Tibial artery (tissue), 4 donors: ENCODE results near the gene CAPN1.
A peak's percentile ranks its signal among the peaks of the same experiment; 100 is the strongest.

Source experiments
- DNase-seq, 2 donors: peaks; one replicate each; pipeline ENCODE4 v3.0.0-alpha.2; 2019
- H3K27ac ChIP-seq, 2 donors: fragments of 200-600 bp; sonication (generic) in 1 of 2; 1 replicate in 1 of 2; 2 replicates in 1 of 2; pipeline ENCODE4 v1.5.1; 2018 to 2019; ENCODE audit warnings: mild to moderate bottlenecking in 1 of 2
- H3K27me3 ChIP-seq, 2 donors: fragments of 200-600 bp; sonication (generic) in 1 of 2; one replicate each; pipeline versions ENCODE4 v1.5.1 to v1.6.0; 2016 to 2019
- H3K36me3 ChIP-seq, 3 donors: fragments of 200-600 bp; sonication (generic) in 2 of 3; one replicate each; pipeline ENCODE4 v1.5.1; 2016 to 2019; ENCODE audit warnings: mild to moderate bottlenecking in 2 of 3
- H3K4me1 ChIP-seq, 4 donors: fragments of 200-600 bp; sonication (generic) in 2 of 4; 1 replicate in 3 of 4; 2 replicates in 1 of 4; pipeline ENCODE4 v1.5.1; 2016 to 2019
- H3K4me3 ChIP-seq, 2 donors: fragments of 200-600 bp; sonication (generic) in 1 of 2; 1 replicate in 1 of 2; 2 replicates in 1 of 2; pipeline ENCODE4 v1.5.1; 2018 to 2019; ENCODE audit warnings: mild to moderate bottlenecking in 2 of 2
- H3K9me3 ChIP-seq, 3 donors: fragments of 200-600 bp; sonication (generic) in 1 of 3; one replicate each; pipeline ENCODE4 v1.5.1; 2016 to 2019
- CTCF ChIP-seq, 2 experiments: fragments of 200-600 bp in 1 of 2; fragments of 450-650 bp in 1 of 2; IDR thresholded peaks; one replicate each; pipeline ENCODE4 v1.5.1; 2017 to 2019; ENCODE audit warnings: antibody characterized with exemption in 2 of 2, mild to moderate bottlenecking in 1 of 2, moderate library complexity in 1 of 2
- intact Hi-C: fragments of 100-400 bp; cut with DNase I; formaldehyde crosslinking; loops from one replicate; pipeline ENCODE4 v1.15.0; 2023; ENCODE audit warnings: low total_unique reads

Gene CAPN1

GRCh38 chr11:65165410-65166317, 16.1 kb upstream of the CAPN1 start:
- Histone ChIP-seq H3K4me1 (peaks cover 0 to 4% (median 0%) of the 10 kb centered on the region in 4 donors), H3K27ac (peak overlapping the region in 1 of 2 donors; percentile 22), H3K4me3 (peak overlapping the region; percentile 1 to 32), H3K36me3 (no peaks in the 10 kb centered on the region), H3K27me3 (no peaks in the 10 kb centered on the region), H3K9me3 (no peaks in the 10 kb centered on the region)
- intact Hi-C loops: no loop called here
- TF ChIP-seq CTCF (IDR thresholded peaks at IDR 0.05): no peak
- no peak for DNase-seq

GRCh38 chr11:65166893-65167292, 14.8 kb upstream of the CAPN1 start:
- no peak for TF ChIP-seq CTCF (IDR thresholded peaks at IDR 0.05)
- Histone ChIP-seq H3K27ac (no peak overlapping the region), H3K4me3 (no peak overlapping the region), H3K4me1 (peaks cover 0 to 4% (median 0%) of the 10 kb centered on the region in 4 donors), H3K9me3 (no peaks in the 10 kb centered on the region), H3K27me3 (no peaks in the 10 kb centered on the region), H3K36me3 (no peaks in the 10 kb centered on the region)
- no peak for DNase-seq
- intact Hi-C loops: no loop called here

- peaks cover 0 to 4% (median 0%) of the 10 kb centered on the region in 4 donors for H3K4me1 ChIP-seq
Observed at GRCh38 chr11:65167656-65168055, 14.1 kb upstream of the CAPN1 start.

GRCh38 chr11:65169164-65169641, 12.5 kb upstream of the CAPN1 start:
- Histone ChIP-seq H3K4me3 (no peak overlapping the region), H3K27me3 (no peaks in the 10 kb centered on the region), H3K4me1 (peaks cover 0 to 4% (median 0%) of the 10 kb centered on the region in 4 donors), H3K36me3 (no peaks in the 10 kb centered on the region), H3K27ac (no peak overlapping the region), H3K9me3 (no peaks in the 10 kb centered on the region)
- TF ChIP-seq CTCF (IDR thresholded peaks at IDR 0.05): no peak
- intact Hi-C loops: no loop called here
- DNase-seq: no peak

More at GRCh38 chr11:65167656-65168055, 14.1 kb upstream of the CAPN1 start:
- TF ChIP-seq CTCF (IDR thresholded peaks at IDR 0.05): no peak
- intact Hi-C loops: no loop called here
- Histone ChIP-seq H3K36me3 (no peaks in the 10 kb centered on the region), H3K4me3 (no peak overlapping the region), H3K9me3 (no peaks in the 10 kb centered on the region), H3K27me3 (no peaks in the 10 kb centered on the region), H3K27ac (no peak overlapping the region)
- no peak for DNase-seq

GRCh38 chr11:65170058-65170534, 11.6 kb upstream of the CAPN1 start, which contains the start of gene SPDYC:
TSS of gene SPDYC (plus strand) at chr11:65170233. CDS start at chr11:65171358, 1,125 bp downstream.
- Histone ChIP-seq H3K27ac (no peak within 1 kb of the TSS), H3K9me3 (no peaks in the 10 kb centered on the region), H3K27me3 (no peaks in the 10 kb centered on the region), H3K4me3 (no peak within 1 kb of the TSS), H3K4me1 (peaks cover 0 to 4% (median 0%) of the 10 kb centered on the region in 4 donors), H3K36me3 (no peaks in the 10 kb centered on the region)
- DNase-seq: no peak
- intact Hi-C loops: no loop called here
- TF ChIP-seq CTCF (IDR thresholded peaks at IDR 0.05): no peak
